OCI-LY1 (cell line): ENCODE measurements around the gene SH3BP5L.

Experiments used
- H2AFZ ChIP-seq: fragments of 200-600 bp; sonication (generic), shearing (Covaris generic); 2 replicates; pipeline ENCODE4 v1.6.0; 2014; ENCODE audit warnings: antibody characterized with exemption, mild to moderate bottlenecking, low read length
- H3F3A ChIP-seq: fragments of 200-600 bp; sonication (generic), shearing (Covaris generic); 2 replicates; pipeline ENCODE4 v1.6.0; 2014; ENCODE audit warnings: mild to moderate bottlenecking, antibody characterized with exemption, low read length, moderate library complexity; ENCODE audit not compliant: insufficient read depth
- H3K27ac ChIP-seq: fragments of 200-600 bp; sonication (generic); 2 replicates; pipeline ENCODE4 v1.5.1; 2014; ENCODE audit warnings: low read length, mixed run types, mild to moderate bottlenecking, low read depth; ENCODE audit not compliant: poor library complexity, severe bottlenecking
- H3K27me3 ChIP-seq: fragments of 200-600 bp; sonication (generic); 2 replicates; pipeline ENCODE4 v1.6.0; 2014; ENCODE audit warnings: antibody characterized with exemption, mild to moderate bottlenecking, low read length, moderate library complexity; ENCODE audit not compliant: insufficient read depth
- H3K36me3 ChIP-seq: fragments of 200-600 bp; sonication (generic); 2 replicates; pipeline ENCODE4 v1.6.1; 2014; ENCODE audit warnings: mild to moderate bottlenecking, antibody characterized with exemption, low read length, moderate library complexity, mixed read lengths; ENCODE audit not compliant: insufficient read depth
- H3K4me1 ChIP-seq: fragments of 200-600 bp; sonication (generic); 2 replicates; pipeline ENCODE4 v1.5.1; 2014; ENCODE audit warnings: mild to moderate bottlenecking, low read length, moderate library complexity; ENCODE audit not compliant: insufficient read depth, severe bottlenecking
- H3K4me2 ChIP-seq: fragments of 200-600 bp; sonication (generic), shearing (Covaris generic); 2 replicates; pipeline ENCODE4 v1.6.1; 2014; ENCODE audit warnings: low read length
- H3K4me3 ChIP-seq: fragments of 200-600 bp; sonication (generic); 2 replicates; pipeline ENCODE4 v1.5.1; 2014; ENCODE audit warnings: low read length, low read depth, mild to moderate bottlenecking, mixed read lengths; ENCODE audit not compliant: poor library complexity, severe bottlenecking
- H3K79me2 ChIP-seq: fragments of 200-600 bp; shearing (Covaris generic); 2 replicates; pipeline ENCODE4 v1.6.1; 2016; ENCODE audit warnings: mixed run types, low read length, mixed read lengths; ENCODE audit not compliant: insufficient read depth
- H3K9ac ChIP-seq: fragments of 200-600 bp; sonication (generic), shearing (Covaris generic); 2 replicates; pipeline ENCODE4 v1.6.1; 2014; ENCODE audit warnings: mild to moderate bottlenecking, low read length, mixed read lengths
- H3K9me2 ChIP-seq: fragments of 200-600 bp; sonication (generic), shearing (Covaris generic); 2 replicates; pipeline ENCODE4 v1.6.1; 2014; ENCODE audit warnings: low read depth, mild to moderate bottlenecking, low read length, mixed read lengths
- H3K9me3 ChIP-seq: fragments of 200-600 bp; shearing (Covaris generic); 2 replicates; pipeline ENCODE4 v1.6.1; 2014; ENCODE audit warnings: low read length, mixed read lengths
- H4K20me1 ChIP-seq: fragments of 200-600 bp; sonication (generic), shearing (Covaris generic); 2 replicates; pipeline ENCODE4 v1.6.0; 2016; ENCODE audit warnings: mild to moderate bottlenecking, low read length; ENCODE audit not compliant: insufficient read depth
- EZH2 ChIP-seq: fragments of 200-600 bp; sonication (generic), shearing (Covaris generic); IDR thresholded peaks from 2 replicates; pipeline ENCODE4 v1.8.0; 2017; ENCODE audit warnings: borderline replicate concordance, mixed run types, mild to moderate bottlenecking, antibody characterized with exemption, low read length, moderate library complexity, mixed read lengths
- TF ChIP-seq, protein P1 (sequence below): fragments of 200-600 bp; sonication (generic), shearing (Covaris generic); IDR thresholded peaks from 2 replicates; pipeline ENCODE4 v1.5.1; 2017; ENCODE audit warnings: mild to moderate bottlenecking, antibody characterized with exemption, low read length, moderate library complexity, mixed read lengths

Gene SH3BP5L

DNA sequence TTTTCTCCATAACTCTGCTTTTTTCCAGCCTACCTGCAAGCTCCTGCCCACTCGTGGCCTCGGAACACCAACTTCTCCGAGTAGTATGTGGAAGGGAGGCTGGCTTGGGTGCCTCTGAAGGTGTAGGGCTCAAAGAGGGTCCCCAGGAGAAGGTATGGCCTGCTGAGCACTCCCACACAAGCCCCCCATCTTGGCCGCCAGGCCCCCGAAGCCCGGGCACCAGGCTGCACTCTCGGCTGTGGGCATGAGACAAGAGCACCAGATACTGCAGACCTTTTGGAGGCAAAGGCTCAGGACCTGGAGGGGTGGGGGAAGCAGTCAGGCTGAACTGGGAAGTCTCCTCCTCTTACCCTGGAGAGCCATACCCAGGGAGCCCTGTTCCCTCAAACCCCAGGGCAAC lies 31.5 kb upstream of the SH3BP5L start:
- Histone ChIP-seq H3K36me3 (peaks cover 18% of the 10 kb centered on the region), H3K4me1 (peaks cover 33% of the 10 kb centered on the region), H3K9ac (peak overlapping the region; percentile 89), H4K20me1 (no peaks in the 10 kb centered on the region), H3K9me2 (no peaks in the 10 kb centered on the region), H3K4me3 (peak overlapping the region; percentile 73), H2AFZ (no peak overlapping the region), H3F3A (no peaks in the 10 kb centered on the region), H3K27me3 (no peaks in the 10 kb centered on the region), H3K79me2 (no peaks in the 10 kb centered on the region), H3K9me3 (no peaks in the 10 kb centered on the region), H3K4me2 (peak overlapping the region; percentile 95), H3K27ac (peak overlapping the region; percentile 70)
- TF ChIP-seq EZH2 = no peak
- TF ChIP-seq, protein P1, sequence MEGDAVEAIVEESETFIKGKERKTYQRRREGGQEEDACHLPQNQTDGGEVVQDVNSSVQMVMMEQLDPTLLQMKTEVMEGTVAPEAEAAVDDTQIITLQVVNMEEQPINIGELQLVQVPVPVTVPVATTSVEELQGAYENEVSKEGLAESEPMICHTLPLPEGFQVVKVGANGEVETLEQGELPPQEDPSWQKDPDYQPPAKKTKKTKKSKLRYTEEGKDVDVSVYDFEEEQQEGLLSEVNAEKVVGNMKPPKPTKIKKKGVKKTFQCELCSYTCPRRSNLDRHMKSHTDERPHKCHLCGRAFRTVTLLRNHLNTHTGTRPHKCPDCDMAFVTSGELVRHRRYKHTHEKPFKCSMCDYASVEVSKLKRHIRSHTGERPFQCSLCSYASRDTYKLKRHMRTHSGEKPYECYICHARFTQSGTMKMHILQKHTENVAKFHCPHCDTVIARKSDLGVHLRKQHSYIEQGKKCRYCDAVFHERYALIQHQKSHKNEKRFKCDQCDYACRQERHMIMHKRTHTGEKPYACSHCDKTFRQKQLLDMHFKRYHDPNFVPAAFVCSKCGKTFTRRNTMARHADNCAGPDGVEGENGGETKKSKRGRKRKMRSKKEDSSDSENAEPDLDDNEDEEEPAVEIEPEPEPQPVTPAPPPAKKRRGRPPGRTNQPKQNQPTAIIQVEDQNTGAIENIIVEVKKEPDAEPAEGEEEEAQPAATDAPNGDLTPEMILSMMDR = no peak

DNA sequence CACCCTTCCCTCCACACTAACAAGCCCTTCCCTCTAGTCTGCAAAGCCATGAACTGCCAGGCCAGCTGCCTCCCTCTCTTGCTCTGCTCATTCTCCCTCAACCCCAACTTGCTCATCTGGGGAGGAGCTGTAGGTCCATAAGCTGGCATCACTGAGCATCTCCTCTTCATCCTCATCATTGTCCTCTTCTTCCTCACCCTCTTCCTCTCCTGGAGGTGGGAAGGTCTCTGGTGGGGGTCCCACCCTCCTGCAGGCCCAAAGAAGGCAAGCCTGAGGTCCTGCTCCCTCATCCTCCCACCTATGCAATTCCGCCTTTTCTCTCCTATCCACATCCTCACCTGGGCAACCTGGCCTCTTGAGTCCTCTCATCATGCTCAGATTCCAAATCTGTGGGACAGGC lies 30.5 kb upstream of the SH3BP5L start:
- Histone ChIP-seq H3F3A (no peaks in the 10 kb centered on the region), H3K27me3 (no peaks in the 10 kb centered on the region), H3K9me3 (no peaks in the 10 kb centered on the region), H2AFZ (no peak overlapping the region), H3K4me3 (no peak overlapping the region), H3K27ac (no peak overlapping the region), H3K4me2 (no peak overlapping the region), H3K9ac (no peak overlapping the region; the same call in 1 of the 2 replicates), H3K79me2 (no peaks in the 10 kb centered on the region), H4K20me1 (no peaks in the 10 kb centered on the region), H3K4me1 (peaks cover 34% of the 10 kb centered on the region), H3K9me2 (no peaks in the 10 kb centered on the region), H3K36me3 (peaks cover 28% of the 10 kb centered on the region)
- TF ChIP-seq EZH2 = no peak
- TF ChIP-seq, protein P1 = no peak

DNA sequence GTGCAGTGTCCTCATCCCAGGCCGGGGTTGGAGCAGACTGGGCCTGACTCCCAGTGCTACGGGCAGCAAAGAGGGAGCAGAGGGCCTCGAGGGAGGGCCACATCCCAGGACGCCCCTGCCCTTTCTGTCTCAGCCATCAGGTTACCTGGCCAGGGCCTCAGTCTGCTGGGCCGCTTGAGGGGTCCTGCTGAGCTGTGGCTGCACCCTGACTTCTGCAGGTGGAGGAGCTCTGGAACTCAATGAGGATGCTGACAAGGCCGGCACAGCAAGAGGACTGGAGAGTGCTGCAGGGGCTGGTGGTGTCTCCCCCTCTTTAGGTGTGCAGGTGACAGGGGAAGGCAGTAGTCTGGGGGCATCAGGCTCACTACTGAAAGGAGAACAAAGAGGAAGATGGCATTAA lies 29.9 kb upstream of the SH3BP5L start:
- Histone ChIP-seq H3K4me2 (no peak overlapping the region), H3K36me3 (peaks cover 33% of the 10 kb centered on the region)

DNA sequence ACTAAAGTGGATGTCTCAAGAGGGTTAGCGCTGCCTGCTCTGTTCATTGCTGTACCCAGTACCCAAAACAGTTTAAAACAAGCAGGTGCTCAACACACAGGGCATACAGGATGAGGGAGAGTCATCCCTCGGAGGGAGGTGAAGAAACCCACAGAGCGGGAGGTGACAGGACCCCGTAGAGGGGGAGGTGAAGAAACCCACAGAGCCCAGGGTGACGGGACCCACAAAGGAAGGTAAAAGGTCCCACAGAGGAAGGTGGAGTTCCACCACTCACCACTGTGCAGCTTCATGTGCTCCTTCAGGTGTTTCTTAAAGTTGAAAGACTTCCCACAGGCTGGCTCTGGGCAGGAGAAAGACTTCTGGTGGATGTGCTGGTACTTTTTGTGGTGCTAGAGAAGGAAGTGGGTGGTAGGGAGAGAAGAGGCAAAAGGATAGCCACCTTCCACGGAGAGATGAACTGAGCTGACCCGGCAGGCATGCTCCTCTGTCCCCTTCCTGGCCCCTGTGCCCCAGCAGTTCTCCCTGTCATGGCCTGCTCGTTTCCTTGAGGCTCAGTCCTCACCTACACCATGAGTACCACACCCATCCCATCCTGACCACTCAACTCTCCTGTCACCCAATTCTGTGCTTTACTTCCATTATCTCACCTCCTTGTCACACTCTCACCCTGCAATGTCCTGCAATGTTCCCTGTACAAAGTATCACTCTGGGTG lies 28.1 kb upstream of the SH3BP5L start:
- Histone ChIP-seq H3K4me1 (peaks cover 25% of the 10 kb centered on the region), H2AFZ (no peak overlapping the region), H3K36me3 (peaks cover 50% of the 10 kb centered on the region), H3K9me2 (no peaks in the 10 kb centered on the region), H3K9ac (no peak overlapping the region), H3K27me3 (no peaks in the 10 kb centered on the region), H4K20me1 (no peaks in the 10 kb centered on the region), H3K79me2 (no peaks in the 10 kb centered on the region), H3K4me3 (no peak overlapping the region), H3K27ac (no peak overlapping the region), H3K9me3 (no peaks in the 10 kb centered on the region), H3F3A (no peaks in the 10 kb centered on the region), H3K4me2 (no peak overlapping the region)
- no peak for TF ChIP-seq EZH2
- TF ChIP-seq, protein P1 = no peak

More for the DNA sequence above, 29.9 kb upstream of the SH3BP5L start:
- H3K27ac ChIP-seq = no peak overlapping the region
- no peaks in the 10 kb centered on the region for H3K9me2 ChIP-seq
- no peaks in the 10 kb centered on the region for H4K20me1 ChIP-seq
- H2AFZ ChIP-seq = no peak overlapping the region
- no peaks in the 10 kb centered on the region for H3K9me3 ChIP-seq
- H3F3A ChIP-seq = no peaks in the 10 kb centered on the region
- no peak for TF ChIP-seq EZH2
- no peaks in the 10 kb centered on the region for H3K27me3 ChIP-seq
- H3K79me2 ChIP-seq = no peaks in the 10 kb centered on the region
- H3K4me1 ChIP-seq = peaks cover 34% of the 10 kb centered on the region
- H3K9ac ChIP-seq = no peak overlapping the region
- no peak overlapping the region for H3K4me3 ChIP-seq
